Measurements from ENCODE around the gene SUMF1. TPM values are rescaled to one million over a fixed set of nuclear protein-coding genes. Genes with fewer than 3 reads are reported as not detected.
A peak's percentile ranks its signal among the peaks of the same experiment; 100 is the strongest.

Gene SUMF1
- total RNA-seq, 1 experiment from 2014 or later: 11.8 TPM

DNA sequence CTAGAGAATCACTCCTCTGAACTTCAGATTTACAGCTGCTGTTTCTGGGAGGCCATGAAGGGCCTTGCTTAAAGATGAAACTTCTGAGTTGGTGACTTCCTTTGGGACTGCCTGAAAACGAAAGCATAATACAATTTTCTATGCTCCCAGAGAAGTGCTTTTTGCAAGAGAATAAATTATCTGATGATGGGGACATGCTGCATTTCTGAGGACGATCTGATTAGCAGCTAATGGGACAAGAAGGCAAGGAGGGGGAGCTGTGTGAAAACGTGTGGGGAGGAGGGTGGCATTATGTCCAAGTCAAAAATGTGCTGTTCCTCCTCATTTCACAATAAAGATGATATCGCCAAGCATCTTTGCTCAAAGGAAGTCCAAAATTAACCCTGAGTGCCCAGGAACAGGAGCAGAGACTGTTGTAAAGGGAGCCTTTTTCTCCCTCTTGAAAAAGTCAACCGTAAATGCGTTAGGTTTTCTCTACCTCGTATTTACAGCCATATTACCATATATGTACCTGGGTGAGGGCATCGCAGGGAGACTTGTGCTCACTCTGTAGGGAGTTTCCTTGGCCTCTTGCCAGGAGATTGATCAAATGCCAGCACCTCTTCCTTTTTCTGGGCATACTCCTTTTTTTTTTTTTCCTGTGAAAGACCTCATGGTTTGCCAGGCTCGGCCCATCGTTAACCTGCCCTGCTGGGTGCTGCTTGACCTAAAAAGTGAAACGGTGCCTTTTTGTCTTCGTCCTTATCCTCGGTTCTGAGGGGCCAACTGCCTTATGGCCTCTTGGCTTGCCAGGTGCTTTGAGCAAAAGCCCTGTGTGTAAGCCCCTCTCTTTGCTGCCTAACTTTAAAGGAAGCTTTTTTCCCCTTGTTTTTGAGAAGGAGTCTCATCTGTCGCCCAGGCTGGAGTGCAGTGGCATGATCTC, 37.5 kb upstream of the SUMF1 start:
- H3K27me3 Mint-ChIP-seq (ENCODE audit: insufficient read depth, unreplicated experiment): no peaks in the 10 kb centered on the region
- no peak overlapping the region for H3K4me3 Mint-ChIP-seq (ENCODE audit: unreplicated experiment)
- TF ChIP-seq, protein P1, sequence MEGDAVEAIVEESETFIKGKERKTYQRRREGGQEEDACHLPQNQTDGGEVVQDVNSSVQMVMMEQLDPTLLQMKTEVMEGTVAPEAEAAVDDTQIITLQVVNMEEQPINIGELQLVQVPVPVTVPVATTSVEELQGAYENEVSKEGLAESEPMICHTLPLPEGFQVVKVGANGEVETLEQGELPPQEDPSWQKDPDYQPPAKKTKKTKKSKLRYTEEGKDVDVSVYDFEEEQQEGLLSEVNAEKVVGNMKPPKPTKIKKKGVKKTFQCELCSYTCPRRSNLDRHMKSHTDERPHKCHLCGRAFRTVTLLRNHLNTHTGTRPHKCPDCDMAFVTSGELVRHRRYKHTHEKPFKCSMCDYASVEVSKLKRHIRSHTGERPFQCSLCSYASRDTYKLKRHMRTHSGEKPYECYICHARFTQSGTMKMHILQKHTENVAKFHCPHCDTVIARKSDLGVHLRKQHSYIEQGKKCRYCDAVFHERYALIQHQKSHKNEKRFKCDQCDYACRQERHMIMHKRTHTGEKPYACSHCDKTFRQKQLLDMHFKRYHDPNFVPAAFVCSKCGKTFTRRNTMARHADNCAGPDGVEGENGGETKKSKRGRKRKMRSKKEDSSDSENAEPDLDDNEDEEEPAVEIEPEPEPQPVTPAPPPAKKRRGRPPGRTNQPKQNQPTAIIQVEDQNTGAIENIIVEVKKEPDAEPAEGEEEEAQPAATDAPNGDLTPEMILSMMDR (IDR thresholded peaks at IDR 0.05; ENCODE audit: unreplicated experiment): no peak
- H3K9me3 Mint-ChIP-seq (ENCODE audit: unreplicated experiment): no peaks in the 10 kb centered on the region
- ChIA-PET POLR2A (interaction anchor here (0.6 to 2.6 kb wide), 3 partner anchors 11 to 98 kb away, joined by 3 to 18 read pairs (median 3); partner anchors contain the start of genes ITPR1 and SUMF1), CTCF (interaction anchor here (0.6 to 1.7 kb wide), 4 partner anchors 10 to 522 kb away, joined by 3 to 5 read pairs (median 4); no protein-coding TSS in a partner anchor)
- H3K4me1 Mint-ChIP-seq (ENCODE audit: insufficient read depth, unreplicated experiment): peaks cover 19% of the 10 kb centered on the region
- DNase-seq (ENCODE audit: unreplicated experiment): peak; percentile 69
- BruUV-seq (replicated peaks): no TSS peak
- intact Hi-C loops (cut with micrococcal nuclease): no loop called here
- peak overlapping the region; percentile 61 for H3K27ac Mint-ChIP-seq (ENCODE audit: low read depth, unreplicated experiment)
- H3K36me3 Mint-ChIP-seq (ENCODE audit: insufficient read depth, unreplicated experiment): no peaks in the 10 kb centered on the region

DNA sequence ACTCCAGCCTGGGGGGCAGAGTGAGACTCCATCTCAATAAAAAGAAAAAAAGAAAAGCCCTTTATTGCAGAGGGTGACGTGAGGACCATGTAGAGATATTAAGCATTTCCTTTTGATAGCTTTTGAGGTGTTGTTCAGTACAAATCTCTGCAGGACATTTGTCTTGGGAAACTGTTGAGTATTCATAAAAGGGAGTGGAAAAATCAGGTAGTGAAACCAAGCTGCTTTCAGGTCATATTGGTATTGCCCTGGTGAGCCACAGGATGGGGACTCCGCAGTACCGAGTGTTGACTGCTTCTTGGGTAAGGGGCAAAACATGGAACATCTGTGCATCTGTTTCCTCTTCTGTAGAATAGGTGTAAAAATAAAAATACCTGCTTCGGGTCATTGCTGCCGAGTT, 36.0 kb upstream of the SUMF1 start:
- no peak for DNase-seq (ENCODE audit: unreplicated experiment)
- H3K4me3 Mint-ChIP-seq (ENCODE audit: unreplicated experiment): no peak overlapping the region
- TF ChIP-seq, protein P1 (IDR thresholded peaks at IDR 0.05; ENCODE audit: unreplicated experiment): no peak
- peaks cover 19% of the 10 kb centered on the region for H3K4me1 Mint-ChIP-seq (ENCODE audit: insufficient read depth, unreplicated experiment)
- no peaks in the 10 kb centered on the region for H3K9me3 Mint-ChIP-seq (ENCODE audit: unreplicated experiment)
- no peak overlapping the region for H3K27ac Mint-ChIP-seq (ENCODE audit: low read depth, unreplicated experiment)
- intact Hi-C loops (cut with micrococcal nuclease): no loop called here
- ChIA-PET CTCF (interaction anchor here (1.7 kb wide), 1 partner anchor 131 kb away, joined by 5 read pairs; no protein-coding TSS in a partner anchor), POLR2A (no interaction called here)
- no TSS peak for BruUV-seq (replicated peaks)
- H3K27me3 Mint-ChIP-seq (ENCODE audit: insufficient read depth, unreplicated experiment): no peaks in the 10 kb centered on the region
- no peaks in the 10 kb centered on the region for H3K36me3 Mint-ChIP-seq (ENCODE audit: insufficient read depth, unreplicated experiment)

DNA sequence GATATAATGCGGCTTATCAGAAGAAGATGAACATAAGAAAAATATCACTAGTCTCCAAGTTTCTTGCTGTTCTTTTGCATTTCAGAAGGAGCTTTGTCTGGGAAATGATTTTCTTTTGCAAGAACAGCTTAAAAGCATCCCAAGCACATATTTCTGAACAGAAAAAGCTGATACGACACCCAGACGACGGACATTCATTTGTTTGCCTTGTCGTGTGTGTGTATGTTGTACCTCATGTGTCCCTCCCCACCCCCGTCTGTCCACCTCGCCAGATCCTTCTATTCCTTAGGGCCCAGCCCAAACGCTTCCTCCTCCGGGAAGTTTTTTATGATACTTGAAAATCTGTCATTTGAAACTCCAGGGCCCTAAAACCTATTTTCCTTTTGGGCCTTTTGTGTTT, 34.9 kb upstream of the SUMF1 start:
- no peaks in the 10 kb centered on the region for H3K36me3 Mint-ChIP-seq (ENCODE audit: insufficient read depth, unreplicated experiment)
- no TSS peak for BruUV-seq (replicated peaks)
- H3K4me1 Mint-ChIP-seq (ENCODE audit: insufficient read depth, unreplicated experiment): peaks cover 14% of the 10 kb centered on the region
- CTCF ChIA-PET: no interaction called here
- TF ChIP-seq, protein P1 (IDR thresholded peaks at IDR 0.05; ENCODE audit: unreplicated experiment): no peak
- H3K4me3 Mint-ChIP-seq (ENCODE audit: unreplicated experiment): no peak overlapping the region
- H3K9me3 Mint-ChIP-seq (ENCODE audit: unreplicated experiment): no peaks in the 10 kb centered on the region
- DNase-seq (ENCODE audit: unreplicated experiment): no peak
- POLR2A ChIA-PET: interaction anchor here (0.7 to 1.3 kb wide), 2 partner anchors 8 to 9 kb away, joined by 3 read pairs; partner anchors contain the start of gene ITPR1
- intact Hi-C loops (cut with micrococcal nuclease): no loop called here
- no peaks in the 10 kb centered on the region for H3K27me3 Mint-ChIP-seq (ENCODE audit: insufficient read depth, unreplicated experiment)
- H3K27ac Mint-ChIP-seq (ENCODE audit: low read depth, unreplicated experiment): no peak overlapping the region

DNA sequence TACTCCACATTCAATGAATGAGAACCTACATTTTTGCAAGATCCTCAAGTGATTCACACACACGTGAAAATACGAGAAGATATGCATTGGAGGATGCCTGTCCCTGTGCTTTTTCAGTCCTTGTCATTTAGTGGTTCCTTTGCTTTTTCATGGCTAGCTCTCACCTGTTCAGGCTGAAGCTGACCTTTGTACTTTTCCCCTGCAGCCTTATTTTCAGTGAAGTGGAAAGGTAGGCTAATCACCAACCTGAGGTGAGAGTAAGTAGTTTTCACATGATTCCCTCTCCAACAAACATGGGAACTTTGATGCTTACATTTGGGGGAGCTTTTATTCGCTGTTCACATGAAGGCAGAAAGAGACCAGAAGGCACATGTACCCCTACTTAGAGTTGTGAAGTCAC, 34.4 kb upstream of the SUMF1 start:
- TF ChIP-seq, protein P1 (IDR thresholded peaks at IDR 0.05; ENCODE audit: unreplicated experiment): no peak
- ChIA-PET POLR2A (interaction anchor here (0.7 to 1.3 kb wide), 2 partner anchors 8 to 9 kb away, joined by 3 read pairs; partner anchors contain the start of gene ITPR1), CTCF (interaction anchor here (0.7 kb wide), 1 partner anchor 33 kb away, joined by 3 read pairs; no protein-coding TSS in a partner anchor)
- no TSS peak for BruUV-seq (replicated peaks)
- intact Hi-C loops (cut with micrococcal nuclease): no loop called here
- no peaks in the 10 kb centered on the region for H3K27me3 Mint-ChIP-seq (ENCODE audit: insufficient read depth, unreplicated experiment)
- H3K36me3 Mint-ChIP-seq (ENCODE audit: insufficient read depth, unreplicated experiment): no peaks in the 10 kb centered on the region
- no peak overlapping the region for H3K27ac Mint-ChIP-seq (ENCODE audit: low read depth, unreplicated experiment)
- peaks cover 13% of the 10 kb centered on the region for H3K4me1 Mint-ChIP-seq (ENCODE audit: insufficient read depth, unreplicated experiment)
- no peaks in the 10 kb centered on the region for H3K9me3 Mint-ChIP-seq (ENCODE audit: unreplicated experiment)
- H3K4me3 Mint-ChIP-seq (ENCODE audit: unreplicated experiment): no peak overlapping the region
- DNase-seq (ENCODE audit: unreplicated experiment): no peak

Measured in MCF 10A (cell line).